ENCODE data around the gene M1AP. TPM values are rescaled to one million over a fixed set of nuclear protein-coding genes. Genes with fewer than 3 reads are reported as not detected.
A peak's percentile ranks its signal among the peaks of the same experiment; 100 is the strongest.

M1AP gene
- total RNA-seq, 2 experiments from 2014 or later = not detected

DNA sequence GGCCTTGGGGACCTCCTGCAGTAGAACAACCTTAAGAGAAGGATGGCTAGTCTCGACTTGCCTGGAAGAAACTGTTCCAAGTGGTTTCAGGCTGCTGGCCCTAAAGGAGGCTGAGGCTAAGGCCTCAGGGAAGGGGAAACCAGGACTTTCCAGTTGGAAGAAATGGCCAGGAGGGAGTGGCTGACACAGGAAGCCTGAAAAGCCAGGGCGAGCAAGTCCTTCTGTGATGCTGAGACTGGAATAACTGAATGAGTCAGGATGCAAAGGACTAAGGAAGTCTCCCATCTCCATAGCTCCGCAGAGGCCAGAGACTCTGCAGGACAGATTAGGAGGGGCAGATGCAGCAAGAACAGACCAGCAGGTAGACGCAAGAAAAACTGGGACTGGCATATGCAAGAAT, 111.0 kb downstream of the M1AP start:
- H3K27ac Mint-ChIP-seq = no peak overlapping the region
- H3K27me3 Mint-ChIP-seq = peaks cover 19% of the 10 kb centered on the region
- DNase-seq (no peak), ATAC-seq (no peak)
- peaks cover 9% of the 10 kb centered on the region for H3K36me3 Mint-ChIP-seq
- H3K9me3 Mint-ChIP-seq (ENCODE audit: low read depth) = no peaks in the 10 kb centered on the region
- H3K4me1 Mint-ChIP-seq = peaks cover 21% of the 10 kb centered on the region
- CTCF ChIA-PET = no interaction called here
- no peak overlapping the region for H3K4me3 Mint-ChIP-seq

GRCh38 chr2:74536166-74536950, 111.8 kb downstream of the M1AP start:
- H3K4me1 Mint-ChIP-seq = peaks cover 29% of the 10 kb centered on the region
- no peak for ATAC-seq
- peaks cover 12% of the 10 kb centered on the region for H3K36me3 Mint-ChIP-seq
- CTCF ChIA-PET = interaction anchor here (1.2 kb wide), 1 partner anchor 287 kb away, joined by 4 read pairs; no protein-coding TSS in a partner anchor
- H3K27ac Mint-ChIP-seq = no peak overlapping the region
- H3K9me3 Mint-ChIP-seq (ENCODE audit: low read depth) = no peaks in the 10 kb centered on the region
- DNase-seq = no peak
- no peak overlapping the region for H3K4me3 Mint-ChIP-seq
- peaks cover 17% of the 10 kb centered on the region for H3K27me3 Mint-ChIP-seq

DNA sequence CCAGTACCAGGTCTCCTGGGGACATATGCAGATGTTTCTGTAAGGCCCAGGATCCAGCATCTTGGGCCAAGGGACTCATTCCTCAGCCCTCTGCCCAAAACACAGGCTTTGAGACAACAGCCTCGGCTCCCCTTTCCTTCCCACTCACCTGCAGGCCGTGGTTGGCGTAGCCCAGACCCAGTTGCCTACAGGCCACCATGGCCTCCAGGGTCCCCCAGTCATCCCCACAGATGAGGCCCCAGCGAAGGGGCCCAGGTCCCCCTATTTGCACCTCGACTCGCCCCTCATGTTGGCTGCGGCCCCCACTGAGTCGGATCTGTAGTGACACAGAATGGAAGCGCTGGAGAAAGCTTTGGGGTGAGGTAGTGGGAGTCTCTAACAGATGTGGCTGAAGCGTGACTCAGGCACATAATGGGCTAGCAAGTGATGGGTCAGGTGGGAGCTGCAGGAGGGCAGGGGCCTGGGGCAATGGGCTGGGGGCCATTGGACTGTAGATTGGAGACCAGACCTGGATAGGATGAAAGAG, 112.6 kb downstream of the M1AP start:
- no peaks in the 10 kb centered on the region for H3K9me3 Mint-ChIP-seq (ENCODE audit: low read depth)
- peaks cover 17% of the 10 kb centered on the region for H3K27me3 Mint-ChIP-seq
- CTCF ChIA-PET = interaction anchor here (1.2 kb wide), 1 partner anchor 286 kb away, joined by 4 read pairs; no protein-coding TSS in a partner anchor
- H3K27ac Mint-ChIP-seq = no peak overlapping the region
- peaks cover 38% of the 10 kb centered on the region for H3K4me1 Mint-ChIP-seq
- ATAC-seq (no peak), DNase-seq (no peak)
- peaks cover 15% of the 10 kb centered on the region for H3K36me3 Mint-ChIP-seq
- H3K4me3 Mint-ChIP-seq = no peak overlapping the region

GRCh38 chr2:74534411-74534810, 113.7 kb downstream of the M1AP start:
- H3K4me1 Mint-ChIP-seq = peaks cover 35% of the 10 kb centered on the region
- DNase-seq = no peak
- H3K4me3 Mint-ChIP-seq = no peak overlapping the region
- peaks cover 15% of the 10 kb centered on the region for H3K36me3 Mint-ChIP-seq
- no peaks in the 10 kb centered on the region for H3K9me3 Mint-ChIP-seq (ENCODE audit: low read depth)
- H3K27me3 Mint-ChIP-seq = peaks cover 17% of the 10 kb centered on the region
- H3K27ac Mint-ChIP-seq = no peak overlapping the region
- CTCF ChIA-PET = interaction anchor here (1.4 to 6.1 kb wide), 2 partner anchors 17 to 52 kb away, joined by 4 to 98 read pairs; no protein-coding TSS in a partner anchor
- no peak for ATAC-seq

GRCh38 chr2:74533464-74533863, 114.7 kb downstream of the M1AP start:
- peaks cover 19% of the 10 kb centered on the region for H3K36me3 Mint-ChIP-seq
- H3K4me3 Mint-ChIP-seq = no peak overlapping the region
- no peak overlapping the region for H3K27ac Mint-ChIP-seq
- CTCF ChIA-PET = interaction anchor here (1.2 to 6.4 kb wide), 6 partner anchors 10 to 81 kb away, joined by 3 to 98 read pairs (median 12); partner anchors contain the start of genes CCDC142 and TTC31
- DNase-seq = no peak
- H3K27me3 Mint-ChIP-seq = peaks cover 10% of the 10 kb centered on the region
- H3K9me3 Mint-ChIP-seq (ENCODE audit: low read depth) = no peaks in the 10 kb centered on the region
- H3K4me1 Mint-ChIP-seq = peaks cover 32% of the 10 kb centered on the region
- ATAC-seq = no peak

GRCh38 chr2:74532222-74532621, 115.9 kb downstream of the M1AP start:
- Mint-ChIP-seq H3K36me3 (peaks cover 31% of the 10 kb centered on the region), H3K4me3 (peak overlapping the region; percentile 34), H3K9me3 (ENCODE audit: low read depth) (no peaks in the 10 kb centered on the region), H3K27ac (peak overlapping the region; percentile 97), H3K27me3 (no peaks in the 10 kb centered on the region), H3K4me1 (peaks cover 39% of the 10 kb centered on the region)
- DNase-seq (no peak), ATAC-seq (no peak)
- CTCF ChIA-PET = interaction anchor here (0.6 to 6.4 kb wide), 30 partner anchors 9 to 264 kb away, joined by 3 to 98 read pairs (median 5); partner anchors contain the start of genes CCDC142, INO80B, LBX2 and MRPL53

DNA sequence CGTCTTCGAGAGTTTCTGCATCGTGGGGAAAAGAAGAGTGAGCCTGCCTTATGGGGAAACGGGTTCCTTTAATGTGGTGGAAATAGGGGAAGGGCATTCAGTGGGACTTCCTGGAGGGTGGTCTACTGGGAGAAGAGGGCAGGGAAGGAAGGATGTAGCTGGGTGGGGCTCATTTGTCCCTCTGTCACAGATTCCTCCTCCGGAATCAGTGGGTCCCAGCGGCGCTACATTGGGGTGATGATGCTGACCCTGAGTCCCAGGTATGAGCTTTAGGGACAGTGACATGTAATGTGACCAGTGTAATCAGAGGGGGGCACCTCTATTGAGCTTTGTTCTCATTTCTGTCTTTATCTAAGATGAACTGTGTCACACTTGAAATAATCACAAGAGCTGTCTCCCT, 116.5 kb downstream of the M1AP start:
- no peaks in the 10 kb centered on the region for H3K9me3 Mint-ChIP-seq (ENCODE audit: low read depth)
- peak overlapping the region; percentile 100 for H3K4me3 Mint-ChIP-seq
- DNase-seq (no peak), ATAC-seq (no peak)
- H3K27ac Mint-ChIP-seq = peak overlapping the region; percentile 97
- CTCF ChIA-PET = interaction anchor here (0.6 to 6.4 kb wide), 32 partner anchors 9 to 282 kb away, joined by 3 to 98 read pairs (median 5); partner anchors contain the start of genes CCDC142, INO80B, LBX2 and MRPL53
- peaks cover 37% of the 10 kb centered on the region for H3K36me3 Mint-ChIP-seq
- peaks cover 41% of the 10 kb centered on the region for H3K4me1 Mint-ChIP-seq
- H3K27me3 Mint-ChIP-seq = no peaks in the 10 kb centered on the region

GRCh38 chr2:74530239-74531187, 117.6 kb downstream of the M1AP start:
- H3K4me1 Mint-ChIP-seq = peaks cover 46% of the 10 kb centered on the region
- CTCF ChIA-PET = interaction anchor here (0.8 to 6.4 kb wide), 19 partner anchors 9 to 281 kb away, joined by 3 to 98 read pairs (median 9); partner anchors contain the start of genes CCDC142, INO80B, LBX2 and MRPL53
- ATAC-seq = peak; percentile 16
- peaks cover 48% of the 10 kb centered on the region for H3K36me3 Mint-ChIP-seq
- H3K27ac Mint-ChIP-seq = peak overlapping the region; percentile 97
- DNase-seq = peak; percentile 73
- H3K27me3 Mint-ChIP-seq = no peaks in the 10 kb centered on the region
- H3K9me3 Mint-ChIP-seq (ENCODE audit: low read depth) = no peaks in the 10 kb centered on the region
- H3K4me3 Mint-ChIP-seq = peak overlapping the region; percentile 100

- Mint-ChIP-seq H3K36me3 (peaks cover 48% of the 10 kb centered on the region), H3K27ac (peak within 1 kb of the TSS; percentile 97), H3K27me3 (no peaks in the 10 kb centered on the region), H3K9me3 (ENCODE audit: low read depth) (no peaks in the 10 kb centered on the region), H3K4me1 (peaks cover 46% of the 10 kb centered on the region), H3K4me3 (peak within 1 kb of the TSS; percentile 100)
- DNase-seq (peak; percentile 98), ATAC-seq (peak; percentile 90)
- CTCF ChIA-PET = interaction anchor here (0.6 to 6.4 kb wide), 9 partner anchors 13 to 123 kb away, joined by 3 to 98 read pairs (median 12); partner anchors contain the start of genes CCDC142, LBX2, TLX2 and TTC31
Observed at GRCh38 chr2:74529357-74530238, 118.5 kb downstream of the M1AP start, which contains the start of the genes AUP1 and HTRA2. AUP1 (minus strand) TSS chr2:74529706; CDS start chr2:74529629, 77 bp downstream. HTRA2 (plus strand) TSS chr2:74529933; CDS start chr2:74530007, 74 bp downstream.

DNA sequence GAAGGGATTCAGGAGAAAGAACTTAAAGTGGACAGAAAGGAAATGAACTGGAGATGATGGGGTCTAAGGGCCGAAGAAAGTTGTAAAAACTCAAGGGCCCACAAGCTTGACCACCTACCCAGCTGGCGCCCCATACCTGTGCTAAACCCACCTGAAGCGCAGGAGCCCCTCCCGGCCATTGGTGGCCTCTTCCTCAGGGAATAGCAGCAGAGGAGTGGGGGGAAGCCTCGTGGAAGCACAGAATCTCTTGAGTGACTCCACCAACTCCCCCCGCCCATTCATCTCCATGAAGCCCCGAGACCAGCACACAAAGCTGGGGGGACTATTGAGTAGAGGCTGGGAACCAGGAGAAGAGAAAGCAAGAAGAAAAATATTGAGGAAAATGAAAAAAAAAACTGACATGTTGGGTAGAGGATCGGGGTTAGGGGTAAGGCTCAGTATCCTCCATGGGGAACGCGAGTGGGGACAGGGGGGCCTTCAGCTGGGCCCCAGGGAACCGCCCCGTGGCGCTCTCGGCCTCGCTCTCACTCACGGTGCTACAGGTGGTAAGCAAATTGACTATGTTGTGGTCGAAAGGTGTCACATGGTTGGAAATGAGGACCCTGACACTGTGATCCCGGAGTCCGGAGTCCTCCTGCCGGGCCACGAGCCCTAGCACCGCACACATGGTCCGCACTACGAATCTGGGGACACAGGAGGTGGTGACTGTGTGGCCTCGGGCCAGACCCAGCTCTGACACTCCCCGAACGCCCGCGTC, 119.4 kb downstream of the M1AP start:
- Mint-ChIP-seq H3K36me3 (peaks cover 45% of the 10 kb centered on the region), H3K4me3 (peak overlapping the region; percentile 100), H3K4me1 (peaks cover 46% of the 10 kb centered on the region), H3K27me3 (no peaks in the 10 kb centered on the region), H3K27ac (peak overlapping the region; percentile 97), H3K9me3 (ENCODE audit: low read depth) (no peaks in the 10 kb centered on the region)
- peak; percentile 10 for ATAC-seq
- peak; percentile 61 for DNase-seq
- CTCF ChIA-PET = interaction anchor here (1.2 to 6.4 kb wide), 7 partner anchors 12 to 71 kb away, joined by 3 to 98 read pairs (median 27); partner anchors contain the start of genes CCDC142, LBX2, TLX2 and TTC31

GRCh38 chr2:74527741-74528140, 120.4 kb downstream of the M1AP start:
- ATAC-seq = no peak
- Mint-ChIP-seq H3K4me3 (peak overlapping the region; percentile 100), H3K27ac (peak overlapping the region; percentile 29), H3K4me1 (peaks cover 47% of the 10 kb centered on the region), H3K9me3 (ENCODE audit: low read depth) (no peaks in the 10 kb centered on the region), H3K36me3 (peaks cover 44% of the 10 kb centered on the region), H3K27me3 (no peaks in the 10 kb centered on the region)
- CTCF ChIA-PET = interaction anchor here (5.9 to 6.4 kb wide), 2 partner anchors 26 to 45 kb away, joined by 39 to 61 read pairs; partner anchors contain the start of genes CCDC142, LBX2 and TTC31
- DNase-seq = no peak
